NCI-H1092 treated with DMSO at 0.1 percent for 48 hours (cell line): ENCODE data around the gene PRCC.

Experiments
- DNase-seq: peaks from one replicate; lab custom pipeline; 2025; lab: John Stamatoyannopoulos, UW

PRCC gene

DNA sequence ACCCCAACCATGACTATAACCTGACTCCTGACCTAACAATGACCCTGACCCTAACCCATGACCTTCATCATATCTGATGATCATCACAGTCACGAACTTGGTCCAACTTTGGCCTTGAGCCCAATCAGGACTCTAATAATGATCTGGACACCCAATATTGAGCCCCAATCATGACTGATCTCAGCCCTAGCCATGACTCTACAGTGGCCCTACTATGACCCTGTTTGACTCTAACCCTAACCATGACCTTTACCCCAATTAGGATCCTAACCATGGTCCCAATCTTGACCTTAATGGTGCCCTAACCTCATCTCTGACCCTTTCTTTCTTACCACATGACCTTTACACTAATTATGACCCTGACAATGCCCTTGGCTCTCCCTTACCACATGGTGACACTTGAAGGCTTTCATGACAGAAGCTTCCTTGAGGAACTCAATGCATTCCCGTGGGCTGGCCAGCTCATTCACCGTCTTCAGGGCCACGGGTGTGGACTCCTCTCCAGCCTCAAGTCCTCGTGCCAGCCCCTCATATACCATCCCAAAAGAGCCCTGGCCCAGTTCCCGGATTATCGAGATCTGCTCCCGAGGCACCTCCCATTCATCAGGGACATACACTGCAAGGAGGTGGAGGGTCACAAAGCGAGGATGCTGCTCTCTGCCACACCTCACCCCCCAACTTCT, 75.4 kb downstream of the PRCC start:
- DNase-seq, result no peak

GRCh38 chr1:156844102-156844501, 76.8 kb downstream of the PRCC start:
- no peak for DNase-seq

- no peak for DNase-seq
These were observed 77.3 kb downstream of the PRCC start for GRCh38 chr1:156844638-156845037.

DNA sequence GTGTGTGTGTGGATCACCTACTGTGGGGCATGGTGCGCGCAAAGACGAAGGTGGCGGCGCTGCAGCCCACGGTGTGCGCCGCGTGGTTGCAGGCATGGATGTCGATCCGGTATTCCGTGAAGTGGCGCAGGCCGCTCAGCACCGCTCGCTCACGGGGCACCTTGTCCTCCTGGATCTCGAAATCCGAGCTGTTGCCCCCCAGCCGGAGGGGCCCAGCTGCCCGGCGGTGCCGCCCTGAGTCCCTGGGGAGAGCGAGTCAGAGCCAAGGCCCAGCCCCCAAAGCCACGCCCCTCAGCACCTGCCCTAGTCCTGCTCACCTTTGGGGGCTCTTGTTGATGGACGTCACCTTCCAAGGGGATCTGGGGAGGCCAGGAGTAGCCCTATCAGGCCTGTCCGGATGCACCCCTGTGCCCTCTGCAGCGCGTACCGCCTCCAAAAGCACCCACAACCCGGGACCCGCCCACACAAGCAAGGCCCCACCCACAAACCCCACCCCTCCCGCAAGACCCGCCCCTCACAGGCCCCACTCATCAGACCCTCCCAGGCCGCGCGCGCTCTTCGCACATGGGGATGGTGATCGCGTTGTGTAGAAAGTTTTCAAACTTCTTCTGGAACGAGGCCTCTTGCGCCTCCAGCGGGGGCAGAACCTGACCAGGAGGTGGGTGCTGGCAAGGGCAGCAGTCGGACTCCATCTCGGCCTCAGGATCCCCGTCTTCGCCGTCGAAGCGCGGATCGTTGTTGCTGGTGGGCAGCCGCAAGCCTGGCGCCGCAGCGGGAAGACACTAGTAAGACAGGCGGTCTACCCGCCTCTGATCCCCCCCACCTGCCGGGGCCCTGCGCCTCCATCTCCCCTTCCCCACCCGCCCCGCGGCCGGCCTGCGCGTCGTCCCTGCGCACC, 78.0 kb downstream of the PRCC start:
- DNase-seq, result no peak

DNA sequence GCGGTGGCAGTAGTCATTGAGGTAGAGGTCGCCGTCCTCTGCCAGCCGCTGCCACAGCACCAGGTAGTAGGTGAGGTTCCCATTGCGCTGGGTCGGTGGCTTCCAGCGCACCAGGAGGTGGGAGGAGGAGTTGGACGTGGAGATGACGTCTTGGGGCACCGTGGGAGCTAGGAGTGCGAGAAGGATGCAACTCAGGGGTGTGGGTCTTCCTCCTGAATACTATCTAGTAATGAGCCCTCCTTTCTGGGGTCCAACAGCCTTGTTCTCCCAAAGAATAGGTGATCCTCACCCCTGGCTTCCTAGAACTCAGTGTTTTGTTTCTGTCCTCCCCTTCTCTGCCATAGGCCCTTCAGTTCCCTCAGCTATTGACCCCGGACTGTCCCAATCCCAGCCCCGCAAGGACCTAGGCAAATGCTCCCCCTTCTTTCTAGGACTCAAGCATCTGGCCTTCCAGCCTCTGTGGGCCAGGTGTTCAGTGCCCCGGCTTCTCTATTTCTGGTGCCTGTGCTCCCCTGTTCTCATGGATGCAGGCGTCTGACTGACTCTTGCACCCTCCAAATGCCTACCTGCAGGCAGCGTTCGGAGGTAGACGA, 78.7 kb downstream of the PRCC start:
- DNase-seq, result no peak

GRCh38 chr1:156846643-156847042, 79.3 kb downstream of the PRCC start:
- DNase-seq, result no peak

DNA sequence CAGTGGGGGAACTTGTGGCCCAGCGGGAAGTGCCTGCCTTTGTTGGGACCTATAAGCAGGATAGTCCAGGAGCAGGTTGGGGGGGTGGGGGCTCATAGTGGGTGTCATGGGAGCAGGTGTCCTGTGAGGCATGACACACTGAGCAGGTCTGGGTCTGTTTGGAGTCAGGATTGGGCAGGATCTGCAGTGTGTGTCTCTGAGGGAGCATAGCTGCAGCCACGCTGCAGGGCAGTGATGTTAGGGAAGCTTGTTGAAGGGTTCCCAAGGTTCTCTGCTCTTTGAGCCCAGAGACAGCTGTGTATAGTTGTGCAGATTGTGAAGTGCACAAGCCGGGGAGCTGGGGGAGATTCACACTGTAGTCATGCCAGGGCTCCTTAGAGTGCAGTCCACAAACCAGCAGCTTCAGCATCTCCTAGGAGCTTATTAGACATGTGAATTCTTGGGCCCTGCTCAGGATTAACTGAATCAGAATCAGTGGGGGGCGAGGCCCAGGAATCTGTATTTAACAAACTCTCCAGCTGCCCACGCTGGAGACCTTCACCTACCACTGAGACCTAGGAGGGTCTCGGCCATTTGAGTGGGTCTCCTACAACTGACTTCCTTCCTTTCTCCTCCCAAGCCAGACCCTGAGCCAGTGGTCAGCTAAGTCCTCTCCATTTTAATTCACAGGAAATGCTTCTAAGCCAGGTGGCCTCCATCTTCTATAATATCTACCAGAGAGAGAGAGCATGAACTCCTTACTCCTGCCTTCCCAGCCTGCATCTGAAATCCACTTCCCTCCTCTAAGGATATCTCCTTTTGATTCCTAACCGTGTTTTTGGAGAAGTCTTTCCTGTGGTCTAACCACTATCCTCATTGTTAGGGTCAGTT, 80.5 kb downstream of the PRCC start:
- no peak for DNase-seq

DNA sequence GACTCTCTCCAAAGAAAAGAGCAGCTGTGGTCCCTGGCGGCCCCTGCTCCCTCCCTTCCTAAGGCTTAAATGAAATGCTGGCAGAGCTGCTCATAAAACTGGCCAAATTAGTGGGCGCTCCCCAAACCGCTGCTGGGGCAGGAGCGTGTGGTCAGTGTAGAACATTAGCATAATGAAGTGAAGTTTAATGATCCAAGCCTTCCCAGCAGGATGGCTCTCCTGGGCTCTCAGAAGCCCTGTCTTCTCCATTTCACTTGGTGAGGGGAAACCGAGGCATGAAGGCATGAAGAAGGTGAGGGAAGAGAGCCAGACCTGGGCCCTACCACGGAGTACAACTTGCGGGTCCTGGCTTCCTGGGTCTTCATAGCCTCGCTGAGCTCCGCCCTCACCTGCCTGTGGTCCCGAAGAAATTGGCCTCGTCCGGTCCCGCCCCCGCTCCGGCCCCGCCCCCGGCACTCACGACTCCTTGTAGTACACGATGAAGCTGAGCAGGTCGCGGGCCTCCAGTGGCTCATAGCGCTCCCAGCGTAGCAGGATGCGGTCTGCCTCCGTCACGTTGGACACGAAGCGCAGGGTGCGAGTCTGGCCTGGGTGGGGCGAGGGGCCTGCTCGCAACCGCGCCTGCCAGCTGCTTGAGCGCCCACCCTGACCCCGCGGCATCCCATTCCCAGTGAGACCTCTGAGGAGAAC, 81.3 kb downstream of the PRCC start:
- DNase-seq, result no peak

GRCh38 chr1:156849151-156849496, 81.8 kb downstream of the PRCC start:
- no peak for DNase-seq
